Lower lobe of right lung (tissue), 2 donors: ENCODE results near the gene HDDC2. TPM values are rescaled to one million over a fixed set of nuclear protein-coding genes. Genes with fewer than 3 reads are reported as not detected.

Experiments
- ATAC-seq, 2 donors: fragments of 200-7000 bp; cut with Tn5 transposase; one replicate each; pipeline ENCODE4 v1.9.1; 2020 to 2022; ENCODE audit warnings: mild to moderate bottlenecking in 2 of 2, moderate library complexity in 2 of 2
- DNase-seq: peaks from one replicate; pipeline ENCODE4 v3.0.0-alpha.2; 2020
- H3K27ac ChIP-seq: fragments of 200-600 bp; one replicate; pipeline ENCODE4 v1.8.0; 2022
- H3K27me3 ChIP-seq: fragments of 200-600 bp; one replicate; pipeline ENCODE4 v1.8.0; 2022; ENCODE audit warnings: low read depth
- H3K36me3 ChIP-seq: fragments of 200-600 bp; one replicate; pipeline ENCODE4 v1.8.0; 2022; ENCODE audit warnings: mild to moderate bottlenecking
- H3K4me1 ChIP-seq: fragments of 200-600 bp; one replicate; pipeline ENCODE4 v1.8.0; 2022
- H3K4me3 ChIP-seq: fragments of 200-600 bp; one replicate; pipeline ENCODE4 v1.8.0; 2022; ENCODE audit warnings: mild to moderate bottlenecking
- H3K9me3 ChIP-seq: fragments of 200-600 bp; one replicate; pipeline ENCODE4 v1.8.0; 2022
- intact Hi-C: fragments of 100-400 bp; cut with DNase I; formaldehyde crosslinking; loops from one replicate; pipeline ENCODE4 v1.11.0; 2022
- total RNA-seq: library from RNA; stranded (reverse); fragmentation: NEBNext Ultra II Directional; extraction: Animal tissue kit (Norgen Biotek cat#: 25700); gene quantifications from one replicate; pipeline ENCODE4 v1.2.1, GENCODE V29; 2021
- TF ChIP-seq, protein P1 (sequence below): fragments of 200-600 bp; IDR thresholded peaks from one replicate; pipeline ENCODE4 v1.8.0; 2022; ENCODE audit warnings: antibody characterized with exemption, mild to moderate bottlenecking
- donor health status: DM: no; HTN: yes; CAD: no; lungs with severe emphysema.

The HDDC2 gene
- total RNA-seq, 1 donor from 2014 or later = 55.4 TPM

DNA sequence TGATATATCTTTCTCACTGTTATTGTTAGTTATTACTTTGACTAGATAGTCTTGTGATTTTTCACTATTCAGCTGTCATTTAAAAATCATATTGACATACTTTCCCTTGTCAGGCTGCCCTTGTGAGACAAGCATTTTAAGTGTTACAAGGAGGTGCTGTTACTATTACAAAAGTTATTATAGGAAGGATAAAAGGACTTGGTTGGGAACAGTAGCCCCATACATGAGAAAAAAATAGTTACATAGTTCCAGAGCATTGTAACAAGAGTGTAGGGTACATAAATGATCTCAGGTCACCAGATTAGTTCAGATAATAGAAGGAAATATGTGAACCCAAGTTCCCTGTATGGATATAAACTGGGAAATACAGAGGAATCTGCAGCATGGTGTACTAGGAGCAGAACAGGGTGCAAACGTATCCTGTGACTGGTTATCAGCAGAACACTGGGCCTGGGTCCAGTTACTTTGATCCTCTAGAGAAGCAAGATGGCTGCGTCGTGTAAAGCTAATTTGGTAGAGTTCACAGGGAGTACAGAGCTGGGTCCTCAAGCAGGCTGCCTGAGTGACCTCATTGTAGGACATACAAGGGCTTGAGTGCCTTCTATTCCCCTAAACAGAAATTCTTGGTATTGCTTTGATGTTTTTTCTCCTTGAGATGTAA, 38.5 kb upstream of the HDDC2 start:
- Histone ChIP-seq H3K9me3 (no peaks in the 10 kb centered on the region), H3K4me1 (no peaks in the 10 kb centered on the region), H3K27me3 (no peaks in the 10 kb centered on the region), H3K27ac (no peak overlapping the region), H3K36me3 (no peaks in the 10 kb centered on the region), H3K4me3 (no peak overlapping the region)
- ATAC-seq (no peak), DNase-seq (no peak)
- TF ChIP-seq, protein P1, sequence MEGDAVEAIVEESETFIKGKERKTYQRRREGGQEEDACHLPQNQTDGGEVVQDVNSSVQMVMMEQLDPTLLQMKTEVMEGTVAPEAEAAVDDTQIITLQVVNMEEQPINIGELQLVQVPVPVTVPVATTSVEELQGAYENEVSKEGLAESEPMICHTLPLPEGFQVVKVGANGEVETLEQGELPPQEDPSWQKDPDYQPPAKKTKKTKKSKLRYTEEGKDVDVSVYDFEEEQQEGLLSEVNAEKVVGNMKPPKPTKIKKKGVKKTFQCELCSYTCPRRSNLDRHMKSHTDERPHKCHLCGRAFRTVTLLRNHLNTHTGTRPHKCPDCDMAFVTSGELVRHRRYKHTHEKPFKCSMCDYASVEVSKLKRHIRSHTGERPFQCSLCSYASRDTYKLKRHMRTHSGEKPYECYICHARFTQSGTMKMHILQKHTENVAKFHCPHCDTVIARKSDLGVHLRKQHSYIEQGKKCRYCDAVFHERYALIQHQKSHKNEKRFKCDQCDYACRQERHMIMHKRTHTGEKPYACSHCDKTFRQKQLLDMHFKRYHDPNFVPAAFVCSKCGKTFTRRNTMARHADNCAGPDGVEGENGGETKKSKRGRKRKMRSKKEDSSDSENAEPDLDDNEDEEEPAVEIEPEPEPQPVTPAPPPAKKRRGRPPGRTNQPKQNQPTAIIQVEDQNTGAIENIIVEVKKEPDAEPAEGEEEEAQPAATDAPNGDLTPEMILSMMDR = no peak
- intact Hi-C loops = no loop called here

DNA sequence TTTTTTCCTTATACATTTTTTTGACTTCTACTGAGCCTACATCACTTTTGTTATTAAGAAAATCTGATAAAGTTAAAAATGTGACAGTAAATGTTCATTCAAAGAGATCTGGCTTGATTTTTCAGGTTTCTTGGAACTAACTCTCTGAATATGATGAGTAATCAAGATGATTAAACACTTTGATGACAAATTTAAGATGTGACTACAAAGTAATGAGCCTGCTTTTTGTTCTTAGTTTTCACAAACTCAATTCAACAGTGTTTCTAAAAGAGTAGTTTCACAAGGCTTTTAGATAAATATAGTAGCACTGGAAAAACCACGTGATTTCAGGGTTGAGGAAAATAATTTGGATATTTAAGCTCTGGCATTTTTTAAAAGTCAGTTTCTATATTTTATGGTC, 37.9 kb upstream of the HDDC2 start:
- no peak overlapping the region for H3K27ac ChIP-seq
- DNase-seq = no peak
- no peaks in the 10 kb centered on the region for H3K27me3 ChIP-seq
- no peak overlapping the region for H3K4me3 ChIP-seq
- H3K4me1 ChIP-seq = no peaks in the 10 kb centered on the region
- H3K36me3 ChIP-seq = no peaks in the 10 kb centered on the region
- H3K9me3 ChIP-seq = no peaks in the 10 kb centered on the region
- intact Hi-C loops = no loop called here
- TF ChIP-seq, protein P1 = no peak
- ATAC-seq = no peak

DNA sequence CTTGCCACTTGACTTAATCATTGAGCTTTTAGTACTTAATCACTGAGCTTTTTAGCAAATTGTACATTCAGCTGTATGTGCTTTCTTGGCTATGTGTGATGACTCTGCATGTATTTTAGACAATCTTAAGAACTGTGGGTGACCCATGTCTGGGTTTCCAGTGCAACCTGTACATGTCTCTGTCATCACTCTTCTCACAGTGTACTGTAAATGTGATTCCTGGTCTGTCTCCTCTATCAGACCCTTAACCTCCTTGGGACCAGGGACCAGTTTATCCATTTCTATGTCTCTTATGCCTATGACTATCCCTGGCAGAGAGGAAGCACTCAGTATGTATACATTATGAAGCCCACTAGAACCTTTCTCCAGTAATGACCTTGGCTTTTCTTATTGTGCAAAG, 36.6 kb upstream of the HDDC2 start:
- no peak for DNase-seq
- Histone ChIP-seq H3K4me1 (no peaks in the 10 kb centered on the region), H3K36me3 (no peaks in the 10 kb centered on the region), H3K9me3 (no peaks in the 10 kb centered on the region), H3K4me3 (no peak overlapping the region), H3K27ac (no peak overlapping the region), H3K27me3 (no peaks in the 10 kb centered on the region)
- intact Hi-C loops = no loop called here
- ATAC-seq = no peak
- TF ChIP-seq, protein P1 = no peak

DNA sequence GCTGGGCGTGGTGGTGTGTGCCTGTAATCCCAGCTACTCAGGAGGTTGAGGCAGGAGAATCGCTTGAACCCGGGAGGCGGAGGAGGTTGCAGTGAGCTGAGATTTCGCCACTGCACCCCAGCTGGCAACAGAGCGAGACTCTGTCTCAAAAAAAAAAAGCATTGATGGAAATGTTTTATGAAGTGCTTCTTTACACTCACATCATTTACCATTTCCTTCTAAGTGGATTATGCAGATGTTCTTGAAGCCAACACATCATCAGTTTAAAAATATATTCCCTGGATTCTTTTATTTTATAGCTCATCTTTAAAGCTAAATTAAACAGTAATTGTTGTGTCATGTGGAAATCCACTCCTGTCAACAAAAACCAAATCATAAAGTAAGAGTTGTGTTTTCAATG, 35.9 kb upstream of the HDDC2 start:
- ATAC-seq (no peak), DNase-seq (no peak)
- TF ChIP-seq, protein P1 = no peak
- Histone ChIP-seq H3K36me3 (no peaks in the 10 kb centered on the region), H3K4me3 (no peak overlapping the region), H3K4me1 (no peaks in the 10 kb centered on the region), H3K9me3 (no peaks in the 10 kb centered on the region), H3K27ac (no peak overlapping the region), H3K27me3 (no peaks in the 10 kb centered on the region)
- intact Hi-C loops = no loop called here

DNA sequence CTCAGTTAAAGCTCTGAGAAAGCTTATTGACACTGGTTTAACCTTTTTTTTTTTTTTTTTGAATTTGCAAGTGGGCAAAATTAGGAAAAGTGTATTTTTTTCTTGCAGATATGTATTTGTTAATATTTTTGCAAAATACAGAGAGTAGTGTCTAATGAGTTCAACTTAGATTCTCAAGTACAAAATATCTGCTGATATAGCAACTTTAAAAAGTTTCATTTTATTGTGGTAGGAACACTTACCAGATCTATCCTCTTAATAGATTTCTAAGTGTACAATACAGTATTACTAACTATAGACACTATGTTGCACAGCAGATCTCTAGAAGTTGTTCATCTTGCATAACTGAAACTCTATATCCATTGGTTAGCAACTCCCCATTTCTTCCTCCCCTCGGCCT, 30.9 kb upstream of the HDDC2 start:
- intact Hi-C loops = no loop called here
- no peak for DNase-seq
- Histone ChIP-seq H3K27me3 (no peaks in the 10 kb centered on the region), H3K4me1 (no peaks in the 10 kb centered on the region), H3K4me3 (no peak overlapping the region), H3K27ac (no peak overlapping the region), H3K36me3 (no peaks in the 10 kb centered on the region), H3K9me3 (no peaks in the 10 kb centered on the region)
- TF ChIP-seq, protein P1 = no peak
- no peak for ATAC-seq
